ENCODE measurements around the gene DLG2.

DNA sequence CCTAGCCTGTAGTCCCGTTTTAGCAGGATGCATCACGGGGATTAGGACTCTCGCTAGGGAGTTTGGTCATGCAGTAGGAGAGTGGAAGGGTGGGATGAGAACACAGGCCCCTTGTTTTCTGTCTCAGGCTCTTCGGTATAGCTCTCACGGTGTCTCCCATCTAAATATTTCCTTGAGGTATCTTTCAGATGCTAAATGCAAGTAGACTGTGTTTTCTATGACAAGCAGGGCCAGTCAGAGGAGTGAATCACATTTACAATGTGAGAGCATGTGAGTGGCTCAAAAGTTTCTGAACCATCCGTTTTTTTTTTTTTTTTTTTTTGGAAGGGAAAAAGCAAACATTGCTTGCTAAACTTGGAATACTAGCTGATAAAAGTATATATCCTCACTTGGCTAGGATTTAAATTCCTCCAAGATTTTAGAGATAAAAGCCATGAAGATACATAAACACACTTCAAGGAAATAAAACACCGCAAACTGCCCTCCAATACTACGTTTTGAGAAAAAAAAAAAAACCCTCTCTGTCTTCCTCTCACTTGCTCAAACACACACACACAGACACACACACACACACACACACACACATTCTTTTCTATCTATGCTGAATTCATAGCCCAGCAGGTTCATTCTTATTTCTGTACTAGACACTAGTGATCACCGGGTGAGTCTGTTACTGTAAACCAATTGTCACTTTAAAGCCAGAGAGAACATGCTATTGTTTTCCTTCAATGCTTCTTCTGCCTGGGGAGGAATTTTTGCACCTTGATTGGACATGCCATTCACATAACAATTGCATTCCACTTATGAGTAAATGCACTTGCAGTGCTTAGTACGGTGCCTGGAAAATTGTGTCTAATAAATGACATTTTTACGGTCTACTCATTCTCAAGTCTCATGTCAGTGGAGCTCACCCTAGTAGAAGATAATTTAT is 2116.3 kb downstream of the DLG2 start:
- TF ChIP-seq MYC (IDR thresholded peaks at IDR 0.05; ENCODE audit: low read depth, low read length) (no peak), MYC (CRISPR knock-in tag; IDR thresholded peaks at IDR 0.05; ENCODE audit: borderline replicate concordance, low read depth) (no peak), EP300 (IDR thresholded peaks at IDR 0.05; ENCODE audit: low read length) (no peak), MYNN (IDR thresholded peaks at IDR 0.05) (no peak), MYNN (CRISPR knock-in tag; IDR thresholded peaks at IDR 0.05) (no peak), NCOA2 (IDR thresholded peaks at IDR 0.05; ENCODE audit: partially characterized antibody in 2 of 2) (no peak)

Measured in K562 (cell line).